A204.1 (cell line): ENCODE measurements around the gene PKIG.
"Not testable (repeated sequence)": the region's sequence is repeated elsewhere in the genome, so short reads cannot be mapped to it uniquely, and the experiment has no call there.

Experiments
- FAIRE-seq: peaks from 2 replicates; lab custom pipeline; 2012; peaks lifted over from hg19 to GRCh38; lab: Jason Lieb, UNC

Gene PKIG

DNA sequence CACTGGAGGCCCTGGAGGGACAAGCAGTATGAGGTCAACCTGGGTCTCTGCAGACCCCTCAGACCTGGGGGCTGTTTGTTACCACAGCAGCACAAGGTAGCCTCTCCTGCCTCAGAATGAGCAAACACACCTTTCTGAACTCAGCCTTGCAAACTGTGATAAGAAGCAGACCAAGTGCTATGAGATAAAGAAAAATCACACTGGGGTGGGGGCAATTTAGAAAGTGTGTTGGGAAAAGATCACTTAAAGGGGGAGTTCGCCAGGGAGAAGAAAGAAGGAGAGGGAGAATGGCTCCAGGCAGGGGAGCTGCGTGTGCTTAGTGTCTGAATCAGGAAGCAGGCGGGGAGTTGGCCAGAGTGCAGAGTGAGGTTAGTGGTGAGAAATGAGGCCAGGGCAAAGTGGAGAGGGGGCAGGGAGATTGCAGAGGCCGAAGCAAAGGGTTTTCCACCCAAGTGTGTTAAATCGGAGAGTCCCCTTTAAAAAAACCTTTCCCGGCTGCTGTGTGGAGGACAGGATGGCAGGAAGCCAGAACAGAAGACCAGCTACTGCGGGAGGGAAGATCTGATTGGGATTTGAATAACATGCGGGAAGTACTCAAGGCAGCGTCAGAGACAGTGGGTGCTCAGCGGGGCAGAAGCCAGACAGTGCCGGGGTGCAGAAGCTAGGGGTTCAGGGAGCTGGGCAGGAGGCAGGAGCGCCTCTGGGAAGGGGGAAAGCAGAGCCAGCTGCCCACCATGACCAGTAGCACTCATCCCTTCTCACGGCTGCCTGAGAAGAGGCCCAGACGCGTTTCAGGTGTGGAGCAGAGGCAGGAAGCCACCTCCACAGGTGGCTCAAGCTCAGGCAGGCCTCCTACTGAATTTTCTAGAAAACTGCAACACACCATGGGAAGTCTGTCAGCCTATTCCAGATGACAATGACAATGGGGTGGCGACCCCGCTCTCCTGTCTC is 60.1 kb downstream of the PKIG start:
- no peak for FAIRE-seq

DNA sequence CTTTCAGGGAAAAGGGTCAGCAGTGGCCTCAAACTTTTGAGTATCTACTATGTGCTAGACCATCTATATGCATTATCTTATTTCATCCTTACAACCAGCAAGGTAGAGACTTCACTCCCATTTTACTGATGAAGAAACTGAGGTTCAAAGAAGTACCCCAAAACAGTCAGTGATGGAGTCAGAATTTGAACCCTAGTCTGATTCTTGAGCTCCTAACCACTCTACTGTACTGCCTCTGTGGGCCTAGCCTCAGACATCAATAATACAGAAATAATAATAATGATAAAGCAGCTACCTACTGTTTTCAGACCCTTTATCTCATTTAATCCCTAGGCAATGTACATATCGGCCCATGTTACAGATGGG is 60.8 kb downstream of the PKIG start:
- no peak for FAIRE-seq

DNA sequence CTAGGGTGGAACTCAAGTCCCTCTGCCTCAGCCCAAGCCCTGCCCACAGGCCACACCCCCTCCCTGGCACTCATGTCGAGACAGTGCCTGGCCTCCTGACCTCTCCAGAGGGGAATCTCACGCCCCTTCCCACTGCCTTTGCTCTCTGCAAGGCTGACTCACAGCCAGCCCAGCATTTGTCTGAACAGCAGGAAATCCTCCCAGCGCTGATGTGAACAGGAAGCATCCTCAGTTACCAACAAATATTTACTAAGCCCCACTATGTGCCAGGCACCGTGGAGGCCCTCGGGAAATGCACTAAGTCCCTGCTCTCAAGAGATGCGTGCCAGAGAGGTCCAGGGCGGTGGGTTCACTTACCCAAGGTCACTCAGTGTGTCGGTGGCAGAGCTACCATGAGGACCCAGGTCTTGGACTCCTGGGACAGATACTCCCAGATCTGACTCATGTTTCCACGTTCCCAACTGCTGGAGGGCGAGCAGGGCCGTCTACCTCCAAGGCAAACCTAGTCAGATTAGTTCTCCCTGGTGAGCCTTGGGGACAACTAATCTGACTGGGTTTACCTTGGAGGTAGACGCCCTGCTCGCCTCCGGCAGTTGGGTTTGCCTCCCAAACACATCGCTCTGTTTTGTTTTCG is 61.3 kb downstream of the PKIG start:
- FAIRE-seq, result no peak

GRCh38 chr20:44644230-44644617 is 61.8 kb downstream of the PKIG start:
- FAIRE-seq, result no peak

GRCh38 chr20:44644667-44645131 is 62.3 kb downstream of the PKIG start:
- no peak for FAIRE-seq

GRCh38 chr20:44646023-44646640 is 63.8 kb downstream of the PKIG start:
- no peak for FAIRE-seq

GRCh38 chr20:44646641-44647274 is 64.4 kb downstream of the PKIG start:
- no peak for FAIRE-seq

GRCh38 chr20:44648068-44648467 is 65.7 kb downstream of the PKIG start:
- FAIRE-seq, result no peak

DNA sequence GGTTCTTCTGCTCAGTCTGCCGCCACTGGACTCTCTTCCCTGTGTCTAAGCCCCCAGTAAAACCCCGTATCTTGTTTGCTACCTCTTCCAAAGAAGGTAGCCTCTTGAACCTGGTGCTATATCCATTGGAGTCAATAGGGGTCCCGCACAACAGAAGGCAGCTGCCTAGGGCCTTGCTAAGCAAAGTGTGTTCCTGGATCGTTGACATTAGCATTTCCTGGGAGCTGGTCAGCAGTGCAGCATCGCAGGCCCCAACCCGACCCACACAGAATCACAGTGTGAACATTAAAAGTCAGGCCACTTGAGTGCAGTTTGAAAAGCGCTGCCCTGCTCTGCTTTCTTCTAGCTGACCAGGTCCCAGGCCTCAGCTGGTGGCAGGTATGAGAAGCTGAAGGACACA is 66.2 kb downstream of the PKIG start:
- no peak for FAIRE-seq

GRCh38 chr20:44649126-44649525 is 66.7 kb downstream of the PKIG start:
- no peak for FAIRE-seq

DNA sequence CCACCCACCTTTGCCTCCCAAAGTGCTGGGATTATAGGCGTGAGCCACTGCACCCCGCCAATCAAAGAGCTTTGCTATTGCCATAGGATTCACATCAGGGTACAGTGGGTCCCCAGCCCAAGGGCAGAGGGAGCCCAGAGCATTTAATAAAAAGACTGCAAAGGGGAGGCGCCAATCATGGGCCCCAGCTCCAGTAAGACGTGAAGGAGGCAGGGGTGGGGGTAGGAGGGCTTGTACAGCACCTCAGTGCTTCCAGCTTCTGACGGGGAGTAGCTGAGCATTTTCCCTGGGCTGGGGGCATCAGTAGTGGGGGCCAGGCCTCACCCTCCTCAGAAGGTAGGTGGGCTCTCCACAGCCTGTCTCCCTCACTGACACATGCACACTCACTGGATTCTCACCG is 67.6 kb downstream of the PKIG start:
- FAIRE-seq, result no peak

DNA sequence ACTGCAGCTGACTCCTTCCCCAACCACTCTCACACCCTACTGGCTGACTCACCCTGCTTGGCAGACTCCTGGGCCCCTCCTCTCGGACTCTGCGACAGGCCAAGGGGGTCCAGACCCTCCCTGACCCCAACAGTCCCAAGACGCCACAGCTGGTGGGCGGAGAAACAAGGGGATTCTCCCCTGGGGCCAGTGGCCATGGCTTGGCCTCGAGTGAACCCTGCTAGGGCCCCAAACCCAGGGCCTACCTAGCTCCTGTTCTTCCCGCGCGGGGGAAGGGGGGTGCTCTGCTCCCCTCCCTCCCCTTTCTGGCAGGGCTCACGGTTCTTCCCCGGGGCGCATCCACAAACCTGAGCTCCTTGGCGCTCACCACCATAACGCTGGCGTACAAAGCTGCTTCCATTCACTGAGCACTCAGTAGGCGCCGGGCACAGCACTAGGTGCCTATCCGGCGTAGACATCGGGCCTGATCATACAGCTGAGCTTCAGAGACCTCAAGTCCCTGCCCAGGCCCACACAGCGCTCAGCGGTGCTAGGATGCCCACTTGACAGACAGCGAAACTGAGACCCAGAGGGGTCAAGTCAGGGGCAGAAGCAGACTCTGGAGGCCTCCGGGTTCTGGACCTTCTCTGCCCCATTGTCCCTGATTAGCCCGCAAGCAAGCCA is 68.5 kb downstream of the PKIG start:
- FAIRE-seq, result no peak

DNA sequence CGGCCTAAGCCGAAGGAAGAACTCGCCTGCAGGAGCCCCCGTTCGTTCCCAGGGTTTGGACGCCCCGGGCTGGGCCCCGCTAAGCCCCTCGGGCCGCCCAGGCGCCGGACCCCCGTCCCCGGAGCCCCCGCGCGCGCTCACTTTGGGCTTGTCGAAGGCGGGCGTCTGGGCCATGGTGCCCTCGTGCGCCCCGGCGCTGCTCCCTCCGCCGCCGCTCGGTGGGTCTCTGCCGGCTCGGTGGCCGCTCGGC is 69.0 kb downstream of the PKIG start:
- FAIRE-seq, result no peak

GRCh38 chr20:44651684-44652423 is 69.5 kb downstream of the PKIG start, which contains the start of gene ADA:
Gene ADA, minus strand, starts transcription at chr20:44651699. Its CDS starts 92 bp downstream, at chr20:44651607.
- no peak for FAIRE-seq

GRCh38 chr20:44653546-44653945 is 71.2 kb downstream of the PKIG start:
- no peak for FAIRE-seq

- not testable (repeated sequence) for FAIRE-seq
Measured at GRCh38 chr20:44654210-44654609, 71.8 kb downstream of the PKIG start.

- no peak for FAIRE-seq
Measured at GRCh38 chr20:44656448-44656847, 74.1 kb downstream of the PKIG start.

DNA sequence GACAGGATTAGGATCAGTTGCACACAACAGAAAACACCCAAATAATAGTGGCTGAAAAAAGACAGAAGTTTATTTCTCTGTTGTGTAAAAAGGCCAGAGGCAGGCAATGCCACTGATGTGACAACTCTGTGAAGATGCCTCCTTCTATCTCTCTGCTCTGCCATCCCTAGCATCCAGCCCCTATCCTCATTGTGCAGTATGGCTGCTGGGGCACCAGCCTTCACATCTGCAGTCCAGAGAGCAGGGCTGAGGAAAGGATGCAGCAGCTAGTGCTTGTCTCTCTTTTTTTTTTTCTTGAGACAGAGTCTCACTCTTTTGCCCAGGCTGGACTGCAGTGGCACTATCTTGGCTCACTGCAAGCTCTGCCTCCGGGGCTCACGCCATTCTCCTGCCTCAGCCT is 75.5 kb downstream of the PKIG start:
- FAIRE-seq, result no peak

DNA sequence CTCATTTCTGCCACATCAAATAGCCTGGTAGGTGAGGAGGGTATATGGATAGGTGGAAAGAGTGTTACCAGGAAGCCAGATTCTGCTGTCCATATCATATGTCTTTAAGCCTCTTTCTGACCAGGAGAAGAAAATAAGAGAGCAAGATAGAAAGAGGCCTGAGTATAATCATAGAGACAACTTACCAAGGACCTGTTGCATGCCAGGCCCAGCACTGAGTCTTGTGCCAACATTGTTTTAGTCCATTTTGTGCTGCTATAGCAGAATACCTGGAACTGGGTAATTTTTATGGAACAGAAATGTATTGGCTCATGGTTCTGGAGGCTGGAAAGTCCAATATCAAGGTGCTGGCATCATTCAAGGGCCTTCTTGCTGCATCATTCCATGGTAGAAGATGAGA is 76.4 kb downstream of the PKIG start:
- no peak for FAIRE-seq

GRCh38 chr20:44659931-44660330 is 77.6 kb downstream of the PKIG start:
- FAIRE-seq, result no peak

GRCh38 chr20:44660581-44660980 is 78.2 kb downstream of the PKIG start:
- FAIRE-seq, result no peak

DNA sequence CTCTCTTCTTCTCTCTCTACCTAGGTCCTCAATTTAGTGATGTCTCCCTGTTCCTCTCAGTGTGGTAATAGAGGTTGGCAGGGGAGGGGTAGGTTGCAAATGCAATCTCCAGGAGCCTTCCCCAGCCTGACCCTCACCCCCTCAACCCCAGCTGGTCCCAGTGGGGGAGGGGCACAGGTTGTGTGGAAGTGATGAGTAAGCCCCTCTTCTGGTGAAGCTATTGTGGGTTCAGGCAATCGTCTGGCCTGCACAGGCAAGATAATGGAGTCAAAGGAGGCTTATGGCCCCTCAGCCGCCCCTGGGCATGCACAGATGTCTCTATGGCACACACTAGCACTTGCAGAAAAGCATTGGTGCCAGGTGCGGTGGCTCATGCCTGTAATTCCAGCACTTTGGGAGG is 79.9 kb downstream of the PKIG start:
- no peak for FAIRE-seq
